ENCODE results near the gene TEN1.
"Not testable (repeated sequence)": the region's sequence is repeated elsewhere in the genome, so short reads cannot be mapped to it uniquely, and the experiment has no call there.

Gene TEN1

DNA sequence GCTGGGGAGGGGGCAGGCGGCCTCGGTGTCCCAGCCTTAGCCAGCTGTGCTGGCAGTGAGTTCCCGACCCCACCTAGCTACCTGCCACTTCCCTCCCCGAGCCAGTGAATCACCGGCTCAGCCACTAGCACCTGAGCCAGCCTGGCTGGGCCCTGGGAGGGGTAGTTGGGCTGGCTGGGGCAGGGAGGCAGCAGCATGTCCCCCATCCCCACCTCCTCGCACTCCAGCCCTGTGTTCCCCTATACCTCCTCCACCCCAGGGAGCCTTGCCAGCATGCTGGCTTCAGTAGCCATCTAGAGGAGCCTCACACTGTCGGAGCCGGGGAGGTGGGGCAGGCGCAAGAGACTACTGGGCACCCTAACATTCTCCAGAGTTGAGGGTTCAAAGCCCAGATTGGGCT, 45.3 kb downstream of the TEN1 start:
- DNase-seq (ENCODE audit: low read depth in 1 of 2, low spot score in 1 of 2): no peak

DNA sequence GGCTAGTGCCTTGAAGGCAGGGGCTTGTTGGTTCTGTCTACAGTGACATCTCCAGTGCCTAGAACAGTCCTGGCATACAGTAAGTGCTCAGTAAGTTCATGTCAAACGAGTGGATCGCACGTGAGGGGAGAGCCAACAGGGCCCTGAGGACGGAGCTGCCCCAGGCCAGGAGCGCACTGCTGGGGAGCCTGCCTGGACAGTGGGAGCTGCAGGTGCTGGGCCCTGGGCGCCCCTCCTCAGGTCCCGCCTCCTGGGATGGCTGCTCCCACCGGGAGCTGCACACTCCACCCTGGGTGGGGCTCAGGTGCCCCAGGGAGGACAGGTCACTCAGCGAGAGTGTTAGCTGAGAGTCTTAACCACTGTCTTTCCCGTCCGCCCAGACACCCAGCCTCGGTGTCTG, 46.3 kb downstream of the TEN1 start:
- DNase-seq (ENCODE audit: low read depth in 1 of 2, low spot score in 1 of 2): no peak

DNA sequence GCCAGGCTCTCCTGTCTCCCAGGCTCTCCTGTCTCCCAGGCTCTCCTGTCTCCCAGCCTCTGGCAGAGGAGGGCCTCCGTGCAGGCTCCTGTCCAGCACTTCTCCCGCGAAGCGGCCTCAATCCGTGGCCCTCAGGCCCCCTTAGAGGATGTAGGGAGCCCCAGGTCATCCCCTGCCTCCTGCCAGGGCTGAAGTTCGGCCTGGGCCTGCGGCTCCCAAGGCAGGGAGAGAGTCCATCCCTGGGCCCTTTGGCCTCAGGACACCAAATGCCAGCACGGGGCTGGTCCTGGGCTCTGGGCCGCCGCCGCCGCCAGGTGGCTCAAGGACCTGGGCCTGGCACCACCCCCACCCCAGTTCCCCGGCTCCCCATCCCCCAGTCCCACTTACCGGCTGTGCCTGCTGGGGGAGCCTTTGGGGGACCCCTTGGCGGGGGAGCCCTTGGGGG, 47.7 kb downstream of the TEN1 start:
- no peak for DNase-seq (ENCODE audit: low read depth in 1 of 2, low spot score in 1 of 2)

DNA sequence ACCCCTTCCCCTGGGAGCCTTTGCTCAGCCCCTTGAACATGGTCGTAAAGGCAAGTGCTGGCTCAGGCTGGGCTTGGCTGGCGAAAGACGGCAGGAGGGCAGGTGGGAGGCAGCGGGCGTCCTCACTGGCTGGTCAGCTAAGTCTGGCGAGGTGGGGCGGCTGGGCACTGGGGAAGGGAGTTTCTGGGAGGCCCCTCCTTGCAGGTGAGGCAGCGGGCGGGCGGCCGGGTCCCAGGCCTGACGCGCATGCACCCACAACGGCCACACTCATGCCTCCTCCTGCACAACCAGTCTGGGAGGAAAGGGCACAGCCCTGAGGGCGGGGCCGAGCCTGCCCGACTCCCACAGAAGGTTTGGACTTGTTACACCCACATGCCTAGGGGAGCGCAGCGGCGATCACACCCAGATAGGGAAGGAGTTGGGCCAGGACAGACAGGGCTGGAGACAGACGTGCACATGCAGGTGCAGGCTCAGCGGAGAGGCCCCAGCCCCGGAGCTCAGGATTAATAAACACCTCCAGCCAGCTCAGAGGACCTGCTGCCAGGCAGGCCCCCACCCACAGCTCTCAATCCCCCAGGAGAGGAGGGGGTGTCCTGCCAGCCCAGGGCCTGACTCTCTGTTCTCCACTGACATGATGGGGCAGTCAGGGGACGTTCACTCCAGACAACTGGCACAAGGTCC, 48.3 kb downstream of the TEN1 start, which contains the start of gene EVPL:
EVPL (minus strand) TSS at position 148 of the 681 bp plus-strand sequence; CDS start at position 40, 108 bp downstream.
- DNase-seq (ENCODE audit: low read depth in 1 of 2, low spot score in 1 of 2): no peak

DNA sequence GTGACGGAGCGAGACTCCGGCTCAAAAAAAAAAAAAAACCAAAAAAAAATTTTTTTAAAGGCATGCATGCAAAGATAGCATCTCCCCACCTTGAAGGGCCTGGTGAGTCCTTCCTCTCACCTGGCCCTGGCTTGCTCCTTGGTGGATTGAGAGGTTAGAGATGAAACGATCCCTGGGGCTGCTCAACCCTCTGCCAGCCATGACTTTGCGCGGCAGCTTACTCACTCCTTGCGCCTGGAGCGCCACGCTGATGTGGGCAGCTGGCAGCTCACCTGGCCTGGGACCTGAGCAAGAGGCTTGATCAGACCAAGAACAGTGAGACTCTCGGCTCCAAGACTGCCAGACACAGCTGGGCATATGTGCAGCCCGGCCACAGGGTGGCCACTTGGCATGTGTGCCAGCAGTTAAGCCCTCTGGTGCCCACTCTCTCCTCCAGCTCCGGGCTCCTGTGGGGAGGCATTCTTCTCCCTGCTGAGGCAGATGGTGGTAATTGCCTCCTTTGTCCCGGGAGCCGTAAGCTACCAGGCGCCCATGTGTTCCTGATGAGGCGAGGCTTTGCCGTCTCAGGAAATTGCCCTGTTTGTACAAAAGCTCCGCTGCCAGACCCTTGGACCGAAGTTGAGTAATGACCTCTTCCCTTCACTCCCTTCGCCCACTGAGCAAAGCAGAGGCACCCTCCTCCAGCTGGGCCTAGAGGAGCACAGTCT, 53.2 kb downstream of the TEN1 start:
- DNase-seq (ENCODE audit: low read depth in 1 of 2, low spot score in 1 of 2): no peak

DNA sequence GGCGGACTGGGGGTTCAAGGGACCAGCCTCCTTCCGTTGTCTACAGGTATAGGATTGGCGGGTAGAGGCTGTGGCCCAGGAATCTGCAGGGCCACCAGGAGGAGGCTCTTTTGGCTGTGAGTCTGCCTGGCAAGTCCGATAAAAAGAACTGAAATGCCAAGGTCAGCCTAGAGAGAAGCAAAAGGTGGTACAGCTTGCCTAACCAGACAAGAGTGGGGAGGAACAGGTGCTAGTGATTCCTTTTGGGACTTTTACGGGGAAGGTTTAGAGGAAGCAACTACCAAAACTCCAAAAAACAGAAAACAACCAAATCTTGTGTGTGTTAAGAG, 53.7 kb downstream of the TEN1 start:
- no peak for DNase-seq (ENCODE audit: low read depth in 1 of 2, low spot score in 1 of 2)

DNA sequence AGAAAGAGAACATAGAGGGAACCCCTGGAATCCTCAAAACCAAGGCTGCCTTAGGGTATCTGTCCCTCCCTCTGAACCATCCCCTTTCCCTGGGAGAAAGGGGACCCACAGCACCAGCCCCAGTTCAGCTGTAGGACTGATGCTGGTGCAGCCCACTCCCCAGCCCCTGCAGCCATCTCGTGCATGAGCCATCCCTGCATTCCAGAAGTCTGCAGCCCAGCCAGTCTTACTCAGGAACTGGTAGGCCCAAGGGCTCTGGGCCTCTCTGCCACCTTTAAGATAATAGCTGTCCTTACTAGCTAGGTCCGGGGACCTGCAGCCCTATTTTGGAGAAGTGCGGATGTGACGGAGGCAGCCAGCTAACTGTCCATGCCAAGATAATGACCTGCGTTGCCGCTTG, 54.1 kb downstream of the TEN1 start:
- no peak for DNase-seq (ENCODE audit: low read depth in 1 of 2, low spot score in 1 of 2)

DNA sequence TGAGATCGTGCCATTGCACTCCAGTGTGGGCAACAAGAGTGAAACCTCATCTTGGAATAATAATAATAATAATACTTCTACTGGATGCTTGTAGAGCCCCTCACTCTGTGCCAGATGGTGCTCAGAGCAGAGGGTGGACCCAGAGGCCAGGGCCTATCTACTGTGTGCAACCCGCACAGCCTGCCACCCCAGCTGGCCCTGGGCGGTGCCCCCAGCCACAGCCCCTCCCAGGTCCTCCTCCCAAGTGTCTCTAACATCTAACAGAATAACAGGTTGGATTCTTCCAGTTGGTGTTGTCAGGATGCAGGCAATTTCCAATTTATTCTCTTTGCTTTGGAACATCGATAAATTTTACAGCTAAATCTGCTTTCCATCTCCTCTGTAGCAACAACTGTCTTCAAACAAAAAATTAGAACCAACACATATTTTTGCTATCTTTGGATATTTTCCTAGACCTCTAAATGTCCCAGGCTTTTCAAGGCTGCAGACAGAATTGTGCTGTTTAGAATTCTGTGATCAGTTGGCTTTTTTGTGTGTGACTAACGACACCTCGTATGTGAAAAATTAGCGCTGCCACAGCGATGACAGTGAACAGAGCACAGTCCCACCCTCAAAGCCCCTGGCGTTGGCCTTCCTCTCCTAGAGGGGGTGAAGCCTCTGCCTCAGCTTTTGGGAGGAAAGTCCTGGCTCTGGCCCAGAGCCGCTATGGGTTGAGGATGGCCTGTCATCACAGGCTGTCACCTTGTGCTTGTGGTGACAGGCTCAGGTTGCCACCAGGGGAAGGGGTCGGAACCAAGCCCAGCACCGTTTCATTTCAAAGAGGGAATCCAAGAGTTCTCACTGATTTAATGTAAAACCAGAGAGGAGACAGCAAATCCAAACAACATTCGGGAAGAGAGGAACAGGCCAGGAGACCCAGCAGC, 55.6 kb downstream of the TEN1 start:
- no peak for DNase-seq (ENCODE audit: low read depth in 1 of 2, low spot score in 1 of 2)

DNA sequence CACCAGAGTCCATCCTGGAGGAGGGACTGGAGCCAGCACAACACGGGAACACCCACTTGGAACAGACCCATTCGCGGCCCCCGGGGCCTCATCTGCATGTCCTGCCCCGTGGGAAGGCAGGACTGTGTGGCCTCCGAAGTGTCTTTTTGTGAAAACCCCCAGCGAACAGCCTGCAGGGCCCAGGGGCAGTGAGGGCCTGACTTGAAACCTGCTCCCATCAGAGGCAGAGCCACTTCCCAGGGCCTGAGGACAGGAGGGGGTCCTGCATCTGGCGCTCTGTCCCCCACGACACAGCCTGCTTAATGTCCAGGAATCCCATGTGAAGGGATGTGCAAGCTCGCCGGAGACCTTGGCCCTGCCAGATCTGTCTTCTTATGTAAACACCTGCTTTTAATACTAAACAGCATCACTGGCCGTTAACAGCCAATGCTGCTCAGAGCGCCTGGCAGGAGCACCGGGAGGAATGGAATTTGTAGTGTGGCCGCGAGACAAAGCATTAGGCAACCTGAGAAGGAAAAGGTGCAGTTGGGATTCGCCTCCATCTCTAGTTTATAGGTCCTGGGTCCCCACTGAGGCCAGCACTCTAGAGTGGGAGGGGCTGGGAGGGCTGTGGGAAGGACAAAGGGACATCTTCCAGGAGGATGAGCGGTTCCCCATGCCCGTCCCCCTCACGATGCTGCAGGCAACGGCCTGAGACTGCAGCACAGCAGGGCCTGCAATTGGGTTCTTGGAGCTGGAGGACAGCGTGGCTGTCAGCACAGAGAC, 57.6 kb downstream of the TEN1 start:
- DNase-seq (ENCODE audit: low read depth in 1 of 2, low spot score in 1 of 2): no peak

DNA sequence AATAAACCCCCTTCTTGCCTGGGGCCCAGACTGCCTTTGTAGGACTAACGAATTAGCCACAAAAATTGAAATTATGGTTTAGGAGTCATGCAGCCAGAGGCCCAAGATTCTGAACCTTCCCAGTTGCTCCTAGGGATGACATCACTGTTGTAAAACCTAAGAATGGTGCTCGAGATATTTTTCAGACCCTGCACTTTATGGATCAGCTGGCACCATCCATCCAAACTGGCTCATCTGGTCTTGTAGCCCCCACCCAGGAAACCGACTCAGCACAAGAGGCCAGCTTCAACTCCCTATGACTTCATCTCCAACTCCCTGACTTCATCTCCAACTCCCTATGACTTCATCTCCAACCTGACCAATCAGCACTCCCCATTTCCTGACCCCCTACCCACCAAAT, 59.0 kb downstream of the TEN1 start:
- DNase-seq (ENCODE audit: low read depth in 1 of 2, low spot score in 1 of 2): no peak

DNA sequence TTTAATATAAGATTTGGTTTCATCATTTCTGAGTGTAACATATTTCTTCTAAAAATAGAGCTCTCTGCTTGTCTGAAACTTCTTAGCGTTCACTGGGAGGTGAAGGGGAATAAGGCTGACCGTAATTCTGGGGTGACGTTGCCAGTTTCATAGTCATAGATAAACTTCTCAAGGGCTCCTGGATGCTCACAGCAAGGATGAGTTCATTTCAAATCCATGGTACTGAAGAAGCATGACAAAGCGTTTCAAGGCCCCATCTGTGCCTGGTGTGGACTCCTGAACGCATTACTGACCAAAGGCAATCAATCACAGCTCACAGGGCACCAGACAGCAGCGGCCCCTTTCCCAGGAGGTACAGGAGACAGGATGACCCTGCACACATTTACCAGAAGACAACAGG, 60.1 kb downstream of the TEN1 start:
- DNase-seq (ENCODE audit: low read depth in 1 of 2, low spot score in 1 of 2): no peak

DNA sequence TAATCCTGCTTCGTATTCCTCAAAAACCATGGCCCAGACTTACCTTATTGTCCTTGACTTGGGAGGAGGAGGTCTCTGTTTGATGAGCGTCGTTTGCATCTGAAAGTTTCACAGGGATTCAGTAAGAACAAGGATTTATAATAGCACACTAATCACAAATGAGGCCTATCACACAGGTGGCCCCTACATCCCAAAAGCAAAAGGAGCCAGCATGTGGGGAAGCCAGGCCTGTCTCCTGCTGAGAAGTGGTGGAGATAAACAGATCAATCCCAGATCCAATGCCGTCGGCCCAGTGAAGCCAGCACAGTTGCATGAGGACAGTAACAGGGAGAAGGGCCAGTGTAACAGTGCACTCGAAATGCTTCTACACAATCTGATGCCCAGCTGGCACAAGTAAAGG, 61.3 kb downstream of the TEN1 start:
- no peak for DNase-seq (ENCODE audit: low read depth in 1 of 2, low spot score in 1 of 2)

DNA sequence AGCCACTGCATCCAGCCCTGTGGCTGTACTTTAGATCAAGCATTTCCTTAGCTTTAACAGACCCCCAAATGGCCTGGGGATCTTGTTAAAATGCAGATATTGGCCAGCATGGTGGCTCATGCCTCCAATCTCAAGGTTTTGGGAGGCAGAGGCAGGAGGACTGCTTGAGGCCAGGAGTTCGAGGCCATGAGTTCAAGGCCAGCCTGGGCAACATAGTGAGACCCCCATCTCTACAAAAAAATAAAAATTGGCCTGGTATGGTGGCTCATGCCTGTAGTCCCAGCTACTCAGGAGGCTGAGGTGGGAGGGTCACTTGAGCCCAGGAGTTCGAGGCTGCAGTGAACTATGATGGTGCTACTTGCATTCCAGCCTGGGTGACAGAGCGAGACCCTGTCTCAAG, 63.8 kb downstream of the TEN1 start:
- DNase-seq (ENCODE audit: low read depth in 1 of 2, low spot score in 1 of 2): not testable (repeated sequence)

DNA sequence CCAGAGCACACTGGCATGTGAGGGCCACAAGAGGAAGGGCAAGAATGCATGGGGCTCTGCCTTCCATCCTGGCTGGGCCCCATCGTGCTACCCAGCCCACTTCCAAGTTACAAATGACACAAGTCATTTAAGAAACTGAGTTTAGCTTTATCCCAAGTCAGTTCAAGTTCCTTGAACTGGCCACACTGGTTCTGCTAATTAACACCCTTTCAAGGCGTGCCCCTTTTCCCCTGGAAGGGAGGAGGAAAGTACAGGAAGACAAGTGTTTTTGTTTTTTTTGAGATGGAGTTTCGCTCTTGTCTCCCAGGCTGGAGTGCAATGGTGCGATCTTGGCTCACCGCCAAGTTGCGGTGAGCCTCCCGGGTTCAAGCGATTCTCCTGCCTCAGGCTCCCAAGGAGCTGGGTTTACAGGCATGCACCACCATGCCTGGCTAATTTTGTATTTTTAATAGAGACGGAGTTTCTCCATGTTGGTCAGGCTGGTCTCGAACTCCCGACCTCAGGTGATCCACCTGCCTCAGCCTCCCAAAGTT, 65.5 kb downstream of the TEN1 start:
- DNase-seq (ENCODE audit: low read depth in 1 of 2, low spot score in 1 of 2): not testable (repeated sequence)

DNA sequence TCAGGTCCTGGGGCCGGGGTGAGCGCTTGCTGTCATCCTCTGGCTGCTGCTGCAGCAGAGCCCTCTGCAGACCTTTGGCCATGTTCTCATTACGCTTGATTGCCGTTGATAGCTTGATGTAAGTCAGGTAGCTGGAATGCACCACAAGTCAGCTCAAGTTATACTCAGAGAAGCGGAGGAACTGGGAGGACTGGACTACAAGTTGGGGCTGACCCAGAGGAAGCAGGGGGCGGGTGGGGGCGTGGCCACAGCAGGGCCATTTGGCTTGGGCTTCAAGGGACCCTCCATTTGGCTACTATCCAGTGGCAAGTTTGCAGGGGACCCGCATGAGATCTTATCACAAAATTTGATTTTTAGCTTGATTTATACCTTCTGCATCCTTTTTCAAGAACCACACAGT, 67.0 kb downstream of the TEN1 start:
- DNase-seq (ENCODE audit: low read depth in 1 of 2, low spot score in 1 of 2): no peak

DNA sequence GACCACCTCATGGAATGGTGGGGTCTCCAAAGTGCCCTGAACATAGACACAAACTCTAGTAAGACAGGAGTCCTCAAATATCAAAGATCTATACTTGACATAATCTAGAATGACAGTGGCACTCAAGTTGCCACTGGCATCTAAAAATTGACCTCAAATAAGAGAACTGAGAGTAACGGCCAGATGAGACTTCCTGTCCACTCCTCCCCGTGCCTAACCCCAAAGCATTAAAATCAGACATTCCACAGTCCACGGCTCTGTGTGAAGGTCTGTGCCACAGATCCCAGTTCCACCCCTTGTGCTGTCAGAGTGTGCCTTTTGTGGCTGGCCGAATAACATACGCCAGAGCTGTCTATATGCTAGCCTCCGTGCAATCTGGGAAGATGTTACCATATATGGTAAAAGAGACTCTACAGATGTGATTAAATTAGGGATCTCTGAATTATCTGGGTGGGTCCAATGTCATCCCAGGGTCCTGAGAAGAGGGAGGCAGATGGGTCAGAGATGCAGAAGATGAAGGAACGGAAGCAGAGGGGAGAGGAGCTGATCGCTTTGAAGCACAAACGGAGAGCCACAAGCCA, 69.1 kb downstream of the TEN1 start:
- no peak for DNase-seq (ENCODE audit: low read depth in 1 of 2, low spot score in 1 of 2)

DNA sequence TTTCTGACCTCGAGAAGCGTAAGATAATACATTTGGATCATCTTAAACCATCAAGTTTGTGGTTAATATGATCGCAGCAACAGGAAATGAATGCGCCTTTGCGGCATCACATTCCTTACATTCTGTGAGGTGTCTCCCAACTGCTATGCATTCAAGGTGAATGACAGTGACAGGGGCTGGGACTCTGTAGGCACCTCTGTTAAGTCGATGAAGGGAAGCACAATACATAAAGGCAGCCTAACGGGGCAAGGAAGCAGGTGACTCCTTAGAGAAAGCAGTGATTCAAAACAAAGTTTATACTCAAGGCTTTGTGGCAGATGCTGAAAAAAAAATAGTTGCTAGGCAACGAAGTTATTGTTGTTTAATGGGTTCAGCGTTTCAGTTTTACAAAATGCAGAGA, 69.7 kb downstream of the TEN1 start:
- DNase-seq (ENCODE audit: low read depth in 1 of 2, low spot score in 1 of 2): no peak

DNA sequence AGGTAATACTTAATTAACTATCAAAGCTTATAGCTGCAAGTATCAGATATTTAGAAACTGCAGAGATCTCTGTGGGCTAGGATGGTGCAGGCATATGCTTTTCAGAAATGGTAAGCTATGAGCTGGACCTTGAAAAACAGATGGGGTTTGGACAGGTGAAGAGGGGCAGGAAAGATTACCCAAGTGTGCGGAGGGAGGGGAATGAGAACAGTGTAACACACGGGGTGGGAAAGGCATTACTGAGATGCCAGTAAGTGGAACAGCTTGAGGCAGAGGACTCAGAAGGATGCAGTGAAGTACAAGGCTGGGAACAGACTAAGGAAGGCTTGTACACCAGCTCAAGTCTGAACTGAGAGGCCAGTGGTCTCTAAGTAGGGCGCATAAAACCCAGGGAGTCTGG, 70.2 kb downstream of the TEN1 start:
- no peak for DNase-seq (ENCODE audit: low read depth in 1 of 2, low spot score in 1 of 2)

DNA sequence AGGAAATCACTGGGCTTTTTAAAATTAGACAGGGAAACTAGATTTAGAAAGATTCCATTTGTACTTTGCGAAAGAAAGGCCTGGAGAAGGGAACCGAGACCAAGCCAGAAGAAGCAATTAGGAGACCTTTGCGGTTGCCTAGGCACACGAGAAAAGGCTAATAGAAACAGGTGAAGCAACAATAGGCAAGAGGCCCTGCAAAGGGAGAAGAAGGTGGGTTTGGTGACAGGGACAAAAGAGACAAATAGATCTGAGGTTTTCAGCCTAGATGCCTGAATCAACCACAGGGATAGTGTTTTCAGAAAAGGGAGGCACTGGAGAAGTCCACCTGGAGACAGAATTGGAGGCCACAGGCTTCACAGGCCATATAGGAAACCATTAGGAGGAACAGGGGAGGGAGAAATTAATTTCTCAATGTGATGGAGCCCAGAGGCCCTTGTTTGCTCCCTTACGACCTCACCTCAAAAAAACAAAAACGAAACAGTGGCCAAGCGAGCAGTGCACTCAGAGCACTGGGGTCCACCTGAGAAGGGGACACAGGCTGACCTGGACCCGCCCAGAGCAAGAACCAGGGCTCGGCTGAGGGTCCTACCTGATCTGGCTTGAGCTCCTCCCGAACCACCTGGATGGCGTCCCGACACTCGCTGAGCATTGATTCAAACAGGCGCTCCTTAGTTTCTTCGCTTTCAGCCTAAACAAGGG, 70.9 kb downstream of the TEN1 start:
- no peak for DNase-seq (ENCODE audit: low read depth in 1 of 2, low spot score in 1 of 2)

Measured in activated T-helper 1 cell treated with anti-CD3 and anti-CD28 coated beads, Interleukin-2, amount 50 U/mL, for 16 hours (primary cell).